ENCODE measurements around the gene HADHA. TPM values are rescaled to one million over a fixed set of nuclear protein-coding genes. Genes with fewer than 3 reads are reported as not detected.

The HADHA gene
- total RNA-seq, 1 experiment from 2014 or later: 118 TPM

DNA sequence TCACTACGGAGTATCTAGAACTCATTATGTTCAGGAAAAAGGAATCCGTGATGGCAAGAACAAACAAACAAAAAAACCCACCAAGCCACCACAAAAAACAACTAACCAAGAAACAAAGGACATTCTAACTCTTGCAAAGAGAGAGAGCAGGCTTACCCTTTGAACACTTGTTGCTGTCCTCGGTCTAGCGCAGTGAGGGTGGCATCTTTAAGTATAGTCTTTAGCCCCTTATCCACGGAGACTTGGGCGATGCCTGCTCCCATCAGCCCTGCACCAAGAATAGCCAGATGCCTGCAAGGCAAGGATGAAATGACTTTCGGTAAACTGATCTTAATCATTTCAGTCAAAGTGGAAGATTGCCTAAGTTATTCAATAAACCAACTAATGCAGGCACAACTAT is 40.5 kb downstream of the HADHA start:
- no peak for ATAC-seq

DNA sequence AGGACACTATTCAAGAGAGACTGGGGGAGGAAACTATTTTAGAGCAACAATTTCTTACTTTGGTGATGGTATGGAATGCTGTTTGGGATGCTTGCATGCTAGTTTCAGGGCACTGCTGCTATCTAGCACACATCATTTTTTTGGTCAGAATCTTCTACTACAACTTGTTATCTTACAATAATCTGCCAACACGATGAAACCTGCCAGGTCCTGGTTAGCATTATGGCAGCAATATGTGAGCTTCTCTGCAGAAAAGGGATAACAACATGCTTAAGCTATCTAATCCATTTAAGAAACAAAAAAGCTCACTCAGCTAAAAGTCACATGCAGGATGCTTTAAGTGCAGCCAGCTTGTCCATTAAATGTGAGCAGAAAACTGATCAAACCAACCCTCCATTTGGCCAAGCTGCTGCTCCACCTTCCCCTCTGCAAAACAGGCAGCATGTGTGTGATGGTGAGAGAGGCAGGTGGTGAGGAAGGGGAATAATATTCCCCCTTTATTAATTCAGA is 41.4 kb downstream of the HADHA start:
- Mint-ChIP-seq H3K27ac (no peak overlapping the region), H3K27me3 (ENCODE audit: low read depth) (no peaks in the 10 kb centered on the region), H3K9me3 (no peaks in the 10 kb centered on the region), H3K4me3 (no peak overlapping the region), H3K36me3 (peaks cover 60% of the 10 kb centered on the region), H3K4me1 (peaks cover 9% of the 10 kb centered on the region)
- POLR2A ChIA-PET: no interaction called here
- CTCF ChIA-PET: no interaction called here
- TF ChIP-seq, protein P1, sequence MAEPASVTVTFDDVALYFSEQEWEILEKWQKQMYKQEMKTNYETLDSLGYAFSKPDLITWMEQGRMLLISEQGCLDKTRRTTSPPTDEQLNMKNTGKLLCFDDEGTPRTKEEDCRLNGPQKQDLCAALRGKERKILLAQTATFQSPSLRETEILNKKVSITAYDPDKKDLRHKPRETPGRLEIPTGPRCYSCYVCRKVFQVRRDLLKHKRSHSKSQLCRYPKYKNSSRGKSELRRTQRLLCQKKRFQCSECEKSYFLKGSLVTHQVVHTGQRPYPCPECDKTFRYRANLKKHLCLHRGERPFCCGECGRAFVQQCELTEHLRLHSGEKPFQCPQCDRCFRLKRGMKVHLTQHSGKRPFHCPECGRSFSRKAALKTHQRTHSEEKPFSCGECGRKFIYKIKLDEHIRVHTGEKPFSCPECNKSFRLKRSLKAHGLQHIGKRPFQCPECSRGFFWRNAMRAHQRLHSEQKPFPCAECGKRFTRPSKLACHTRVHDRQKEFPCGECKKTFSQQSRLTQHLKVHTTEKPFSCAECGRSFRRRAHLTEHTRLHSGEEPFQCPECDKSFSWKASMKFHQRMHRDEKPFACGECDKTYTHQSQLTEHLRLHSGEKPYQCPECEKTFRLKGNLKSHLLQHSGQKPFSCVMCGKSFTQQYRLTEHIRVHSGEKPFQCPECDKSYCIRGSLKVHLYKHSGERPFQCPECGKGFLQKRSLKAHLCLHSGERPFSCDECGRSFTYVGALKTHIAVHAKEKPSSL (CRISPR knock-in tag; conservative IDR thresholded peaks at IDR 0.05): no peak
- TF ChIP-seq GTF2I (CRISPR knock-in tag; conservative IDR thresholded peaks at IDR 0.05): no peak
- no peak for TF ChIP-seq SMAD4 (CRISPR knock-in tag; IDR thresholded peaks at IDR 0.05)
- TF ChIP-seq, protein P2, sequence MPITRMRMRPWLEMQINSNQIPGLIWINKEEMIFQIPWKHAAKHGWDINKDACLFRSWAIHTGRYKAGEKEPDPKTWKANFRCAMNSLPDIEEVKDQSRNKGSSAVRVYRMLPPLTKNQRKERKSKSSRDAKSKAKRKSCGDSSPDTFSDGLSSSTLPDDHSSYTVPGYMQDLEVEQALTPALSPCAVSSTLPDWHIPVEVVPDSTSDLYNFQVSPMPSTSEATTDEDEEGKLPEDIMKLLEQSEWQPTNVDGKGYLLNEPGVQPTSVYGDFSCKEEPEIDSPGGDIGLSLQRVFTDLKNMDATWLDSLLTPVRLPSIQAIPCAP (CRISPR knock-in tag; IDR thresholded peaks at IDR 0.05): no peak
- TF ChIP-seq ESRRA (CRISPR knock-in tag; IDR thresholded peaks at IDR 0.05; ENCODE audit: borderline replicate concordance): no peak
- TF ChIP-seq, protein P3, sequence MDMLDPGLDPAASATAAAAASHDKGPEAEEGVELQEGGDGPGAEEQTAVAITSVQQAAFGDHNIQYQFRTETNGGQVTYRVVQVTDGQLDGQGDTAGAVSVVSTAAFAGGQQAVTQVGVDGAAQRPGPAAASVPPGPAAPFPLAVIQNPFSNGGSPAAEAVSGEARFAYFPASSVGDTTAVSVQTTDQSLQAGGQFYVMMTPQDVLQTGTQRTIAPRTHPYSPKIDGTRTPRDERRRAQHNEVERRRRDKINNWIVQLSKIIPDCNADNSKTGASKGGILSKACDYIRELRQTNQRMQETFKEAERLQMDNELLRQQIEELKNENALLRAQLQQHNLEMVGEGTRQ (CRISPR knock-in tag; IDR thresholded peaks at IDR 0.05): no peak
- DNase-seq (ENCODE audit: low spot score) (no peak), ATAC-seq (no peak)

More for the DNA sequence above, 40.5 kb downstream of the HADHA start:
- TF ChIP-seq NR3C1 (CRISPR knock-in tag; conservative IDR thresholded peaks at IDR 0.05; ENCODE audit: low read depth) (no peak), ZNF263 (CRISPR knock-in tag; IDR thresholded peaks at IDR 0.05; ENCODE audit: low read depth) (no peak), FOXJ3 (CRISPR knock-in tag; IDR thresholded peaks at IDR 0.05; ENCODE audit: borderline replicate concordance) (no peak), ATF1 (CRISPR knock-in tag; IDR thresholded peaks at IDR 0.05) (no peak), ZNF219 (CRISPR knock-in tag; IDR thresholded peaks at IDR 0.05; ENCODE audit: borderline replicate concordance) (no peak)
- ChIA-PET POLR2A (no interaction called here), CTCF (no interaction called here)
- Mint-ChIP-seq H3K4me3 (no peak overlapping the region), H3K27me3 (ENCODE audit: low read depth) (no peaks in the 10 kb centered on the region), H3K9me3 (no peaks in the 10 kb centered on the region), H3K27ac (peak overlapping the region; percentile 55; the same call in 1 of the 2 replicates), H3K4me1 (peaks cover 9% of the 10 kb centered on the region), H3K36me3 (peaks cover 57% of the 10 kb centered on the region)
- DNase-seq (ENCODE audit: low spot score): no peak

DNA sequence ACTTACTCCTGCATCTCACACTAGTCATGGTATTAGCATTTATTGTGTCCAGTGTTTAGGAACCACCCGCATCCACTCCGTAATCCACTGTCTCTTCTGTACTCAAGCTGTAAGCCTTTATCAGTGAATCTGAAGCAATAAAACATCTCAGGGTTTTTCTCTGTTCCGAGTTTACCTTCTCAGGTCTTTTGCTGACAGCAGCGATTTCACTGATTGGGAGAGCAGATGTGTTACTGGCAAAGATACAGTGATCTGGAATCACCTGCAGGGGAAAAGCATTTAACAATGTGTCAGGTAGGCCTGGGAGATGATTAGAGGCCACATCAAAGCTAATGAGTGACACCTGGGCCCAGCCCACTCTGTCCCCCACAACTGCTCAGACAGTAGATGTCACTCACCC is 46.9 kb downstream of the HADHA start:
- TF ChIP-seq ESRRA (CRISPR knock-in tag; IDR thresholded peaks at IDR 0.05; ENCODE audit: borderline replicate concordance) (no peak), NFYB (CRISPR knock-in tag; conservative IDR thresholded peaks at IDR 0.05; ENCODE audit: low read depth) (no peak), PRRX2 (CRISPR knock-in tag; IDR thresholded peaks at IDR 0.05) (no peak), SMAD4 (CRISPR knock-in tag; IDR thresholded peaks at IDR 0.05) (no peak), ZNF423 (CRISPR knock-in tag; IDR thresholded peaks at IDR 0.05) (no peak), ZBTB21 (CRISPR knock-in tag; IDR thresholded peaks at IDR 0.05; ENCODE audit: borderline replicate concordance) (no peak), TEAD4 (CRISPR knock-in tag; IDR thresholded peaks at IDR 0.05) (no peak), ZNF219 (CRISPR knock-in tag; IDR thresholded peaks at IDR 0.05; ENCODE audit: borderline replicate concordance) (no peak), SOX15 (CRISPR knock-in tag; IDR thresholded peaks at IDR 0.05) (no peak)
- TF ChIP-seq, protein P4, sequence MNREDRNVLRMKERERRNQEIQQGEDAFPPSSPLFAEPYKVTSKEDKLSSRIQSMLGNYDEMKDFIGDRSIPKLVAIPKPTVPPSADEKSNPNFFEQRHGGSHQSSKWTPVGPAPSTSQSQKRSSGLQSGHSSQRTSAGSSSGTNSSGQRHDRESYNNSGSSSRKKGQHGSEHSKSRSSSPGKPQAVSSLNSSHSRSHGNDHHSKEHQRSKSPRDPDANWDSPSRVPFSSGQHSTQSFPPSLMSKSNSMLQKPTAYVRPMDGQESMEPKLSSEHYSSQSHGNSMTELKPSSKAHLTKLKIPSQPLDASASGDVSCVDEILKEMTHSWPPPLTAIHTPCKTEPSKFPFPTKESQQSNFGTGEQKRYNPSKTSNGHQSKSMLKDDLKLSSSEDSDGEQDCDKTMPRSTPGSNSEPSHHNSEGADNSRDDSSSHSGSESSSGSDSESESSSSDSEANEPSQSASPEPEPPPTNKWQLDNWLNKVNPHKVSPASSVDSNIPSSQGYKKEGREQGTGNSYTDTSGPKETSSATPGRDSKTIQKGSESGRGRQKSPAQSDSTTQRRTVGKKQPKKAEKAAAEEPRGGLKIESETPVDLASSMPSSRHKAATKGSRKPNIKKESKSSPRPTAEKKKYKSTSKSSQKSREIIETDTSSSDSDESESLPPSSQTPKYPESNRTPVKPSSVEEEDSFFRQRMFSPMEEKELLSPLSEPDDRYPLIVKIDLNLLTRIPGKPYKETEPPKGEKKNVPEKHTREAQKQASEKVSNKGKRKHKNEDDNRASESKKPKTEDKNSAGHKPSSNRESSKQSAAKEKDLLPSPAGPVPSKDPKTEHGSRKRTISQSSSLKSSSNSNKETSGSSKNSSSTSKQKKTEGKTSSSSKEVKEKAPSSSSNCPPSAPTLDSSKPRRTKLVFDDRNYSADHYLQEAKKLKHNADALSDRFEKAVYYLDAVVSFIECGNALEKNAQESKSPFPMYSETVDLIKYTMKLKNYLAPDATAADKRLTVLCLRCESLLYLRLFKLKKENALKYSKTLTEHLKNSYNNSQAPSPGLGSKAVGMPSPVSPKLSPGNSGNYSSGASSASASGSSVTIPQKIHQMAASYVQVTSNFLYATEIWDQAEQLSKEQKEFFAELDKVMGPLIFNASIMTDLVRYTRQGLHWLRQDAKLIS (CRISPR knock-in tag; IDR thresholded peaks at IDR 0.05; ENCODE audit: borderline replicate concordance): no peak
- TF ChIP-seq, protein P5, sequence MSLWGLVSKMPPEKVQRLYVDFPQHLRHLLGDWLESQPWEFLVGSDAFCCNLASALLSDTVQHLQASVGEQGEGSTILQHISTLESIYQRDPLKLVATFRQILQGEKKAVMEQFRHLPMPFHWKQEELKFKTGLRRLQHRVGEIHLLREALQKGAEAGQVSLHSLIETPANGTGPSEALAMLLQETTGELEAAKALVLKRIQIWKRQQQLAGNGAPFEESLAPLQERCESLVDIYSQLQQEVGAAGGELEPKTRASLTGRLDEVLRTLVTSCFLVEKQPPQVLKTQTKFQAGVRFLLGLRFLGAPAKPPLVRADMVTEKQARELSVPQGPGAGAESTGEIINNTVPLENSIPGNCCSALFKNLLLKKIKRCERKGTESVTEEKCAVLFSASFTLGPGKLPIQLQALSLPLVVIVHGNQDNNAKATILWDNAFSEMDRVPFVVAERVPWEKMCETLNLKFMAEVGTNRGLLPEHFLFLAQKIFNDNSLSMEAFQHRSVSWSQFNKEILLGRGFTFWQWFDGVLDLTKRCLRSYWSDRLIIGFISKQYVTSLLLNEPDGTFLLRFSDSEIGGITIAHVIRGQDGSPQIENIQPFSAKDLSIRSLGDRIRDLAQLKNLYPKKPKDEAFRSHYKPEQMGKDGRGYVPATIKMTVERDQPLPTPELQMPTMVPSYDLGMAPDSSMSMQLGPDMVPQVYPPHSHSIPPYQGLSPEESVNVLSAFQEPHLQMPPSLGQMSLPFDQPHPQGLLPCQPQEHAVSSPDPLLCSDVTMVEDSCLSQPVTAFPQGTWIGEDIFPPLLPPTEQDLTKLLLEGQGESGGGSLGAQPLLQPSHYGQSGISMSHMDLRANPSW (CRISPR knock-in tag; conservative IDR thresholded peaks at IDR 0.05; ENCODE audit: low read depth): no peak
- H3K4me3 Mint-ChIP-seq: no peak overlapping the region
- DNase-seq (ENCODE audit: low spot score): no peak
- POLR2A ChIA-PET: no interaction called here
- H3K27ac Mint-ChIP-seq: no peak overlapping the region
- peaks cover 76% of the 10 kb centered on the region for H3K36me3 Mint-ChIP-seq
- H3K9me3 Mint-ChIP-seq: no peaks in the 10 kb centered on the region
- CTCF ChIA-PET: no interaction called here
- no peak for ATAC-seq
- H3K27me3 Mint-ChIP-seq (ENCODE audit: low read depth): no peaks in the 10 kb centered on the region
- no peaks in the 10 kb centered on the region for H3K4me1 Mint-ChIP-seq
